ENCODE measurements around the gene PUM2.
"Not testable (repeated sequence)": the region's sequence is repeated elsewhere in the genome, so short reads cannot be mapped to it uniquely, and the experiment has no call there.

The PUM2 gene

DNA sequence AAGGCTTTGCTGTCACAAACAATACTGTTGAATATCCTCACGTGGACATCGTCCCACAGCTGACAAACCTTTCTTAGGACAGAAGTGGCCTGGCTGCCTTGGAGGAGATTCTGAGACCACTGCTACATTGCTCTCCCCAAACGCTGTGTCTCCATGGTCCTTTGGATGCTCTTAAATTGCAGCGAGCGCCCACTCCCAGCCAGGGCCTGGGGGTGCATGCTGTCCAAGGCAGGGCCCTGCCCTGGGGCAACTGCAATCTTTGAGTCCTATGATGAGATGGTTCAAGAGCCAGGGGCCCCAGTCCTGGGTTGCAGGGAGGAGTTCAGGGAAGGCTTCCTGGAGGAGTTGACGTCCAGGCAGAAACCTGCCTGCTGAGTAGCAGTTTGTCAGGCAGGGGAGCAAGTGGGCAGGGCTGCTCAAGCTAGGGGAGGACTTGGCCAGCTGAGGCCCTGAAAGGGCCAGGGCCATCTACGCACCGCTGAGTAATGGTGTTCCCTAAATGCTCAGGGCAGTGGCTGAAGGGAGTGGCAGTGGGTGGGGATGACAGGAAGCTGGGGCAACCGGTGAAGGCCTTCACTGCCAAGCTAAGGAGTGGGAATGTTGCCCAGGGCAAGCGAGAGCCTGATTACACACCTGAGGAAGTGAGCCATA is 114.9 kb downstream of the PUM2 start:
- no peak for DNase-seq (ENCODE audit: low read depth, low spot score)

- not testable (repeated sequence) for DNase-seq (ENCODE audit: low read depth, low spot score)
These were observed 116.0 kb downstream of the PUM2 start for GRCh38 chr2:20234597-20234996.

GRCh38 chr2:20232837-20233207 is 117.8 kb downstream of the PUM2 start:
- no peak for DNase-seq (ENCODE audit: low read depth, low spot score)

DNA sequence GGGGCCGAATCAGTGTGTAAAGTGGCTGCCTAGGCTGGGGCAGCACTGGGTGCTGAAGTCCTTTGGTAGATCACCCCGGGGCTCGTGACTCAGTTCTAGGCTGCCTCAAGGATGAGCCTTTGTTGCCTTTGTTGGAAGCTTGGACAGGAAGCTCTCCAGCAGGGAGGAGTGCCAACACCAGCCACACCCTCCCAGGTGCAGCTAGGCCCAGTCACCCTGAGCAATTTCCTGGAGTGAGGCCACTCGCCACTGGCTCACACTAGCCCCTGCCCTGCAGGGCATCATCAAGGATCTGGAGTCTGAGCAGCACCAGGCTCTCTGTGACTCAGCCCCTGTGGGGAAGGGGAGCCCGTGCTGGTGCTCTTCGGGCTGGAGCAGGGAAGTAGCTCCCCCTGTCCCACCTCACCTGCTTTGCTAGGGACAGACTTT is 119.0 kb downstream of the PUM2 start:
- DNase-seq (ENCODE audit: low read depth, low spot score) = no peak

DNA sequence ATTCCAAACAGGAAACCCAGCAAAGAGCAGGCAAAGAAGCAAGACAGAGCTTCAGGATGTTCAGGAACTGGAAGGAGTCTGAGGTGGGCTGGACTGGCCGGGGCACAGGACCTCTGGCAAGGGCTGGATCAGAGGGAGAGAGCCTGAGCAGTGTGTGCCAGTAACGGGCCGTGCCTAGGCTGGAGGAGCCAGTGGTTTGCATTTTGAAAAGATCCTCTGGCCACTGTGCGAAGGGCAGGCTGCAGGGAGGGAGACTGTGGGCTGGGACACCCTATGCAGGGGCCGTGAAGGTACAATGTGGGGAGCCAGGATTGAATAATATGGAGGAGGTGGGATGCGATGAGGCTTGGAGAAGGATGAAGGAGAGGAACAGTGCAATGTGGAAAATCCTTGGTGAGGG is 119.5 kb downstream of the PUM2 start:
- no peak for DNase-seq (ENCODE audit: low read depth, low spot score)

DNA sequence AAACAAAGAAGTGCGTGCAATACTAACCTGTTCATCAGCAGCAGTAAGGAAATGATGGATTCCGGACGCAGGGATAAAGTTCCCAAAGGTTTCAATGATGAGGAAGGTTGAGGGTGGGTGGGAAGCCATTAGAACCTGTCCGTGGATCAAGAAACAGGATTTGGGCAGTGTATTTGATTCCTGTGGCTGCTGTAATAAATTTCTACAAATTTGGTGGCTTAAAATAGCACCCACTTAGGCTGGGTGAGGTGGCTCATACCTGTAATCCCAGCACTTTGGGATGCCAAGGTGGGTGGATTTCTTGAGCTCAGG is 120.6 kb downstream of the PUM2 start:
- no peak for DNase-seq (ENCODE audit: low read depth, low spot score)

GRCh38 chr2:20229322-20230113 is 121.1 kb downstream of the PUM2 start:
- DNase-seq (ENCODE audit: low read depth, low spot score) = no peak

- no peak for DNase-seq (ENCODE audit: low read depth, low spot score)
These were observed 122.6 kb downstream of the PUM2 start for GRCh38 chr2:20227894-20228505.

DNA sequence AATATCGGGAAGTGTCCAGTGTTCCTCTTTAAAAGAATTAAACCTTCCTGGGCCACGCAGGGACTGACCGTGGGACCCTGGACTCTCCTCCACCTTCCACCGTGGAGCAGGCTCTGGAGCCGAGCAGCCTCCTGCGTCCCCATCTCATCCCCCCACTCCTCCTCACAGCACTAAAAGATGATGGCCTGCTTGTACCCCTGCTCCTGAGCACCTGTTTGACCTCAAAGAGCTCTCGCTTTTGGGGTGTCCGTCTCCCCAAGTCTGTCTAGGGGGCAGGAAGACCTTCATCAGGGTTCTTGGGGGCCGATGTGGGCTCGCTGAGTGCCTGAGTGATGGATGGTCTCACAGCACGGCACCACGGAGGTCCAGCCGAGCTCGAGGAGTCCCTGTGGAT is 124.5 kb downstream of the PUM2 start:
- DNase-seq (ENCODE audit: low read depth, low spot score) = no peak

DNA sequence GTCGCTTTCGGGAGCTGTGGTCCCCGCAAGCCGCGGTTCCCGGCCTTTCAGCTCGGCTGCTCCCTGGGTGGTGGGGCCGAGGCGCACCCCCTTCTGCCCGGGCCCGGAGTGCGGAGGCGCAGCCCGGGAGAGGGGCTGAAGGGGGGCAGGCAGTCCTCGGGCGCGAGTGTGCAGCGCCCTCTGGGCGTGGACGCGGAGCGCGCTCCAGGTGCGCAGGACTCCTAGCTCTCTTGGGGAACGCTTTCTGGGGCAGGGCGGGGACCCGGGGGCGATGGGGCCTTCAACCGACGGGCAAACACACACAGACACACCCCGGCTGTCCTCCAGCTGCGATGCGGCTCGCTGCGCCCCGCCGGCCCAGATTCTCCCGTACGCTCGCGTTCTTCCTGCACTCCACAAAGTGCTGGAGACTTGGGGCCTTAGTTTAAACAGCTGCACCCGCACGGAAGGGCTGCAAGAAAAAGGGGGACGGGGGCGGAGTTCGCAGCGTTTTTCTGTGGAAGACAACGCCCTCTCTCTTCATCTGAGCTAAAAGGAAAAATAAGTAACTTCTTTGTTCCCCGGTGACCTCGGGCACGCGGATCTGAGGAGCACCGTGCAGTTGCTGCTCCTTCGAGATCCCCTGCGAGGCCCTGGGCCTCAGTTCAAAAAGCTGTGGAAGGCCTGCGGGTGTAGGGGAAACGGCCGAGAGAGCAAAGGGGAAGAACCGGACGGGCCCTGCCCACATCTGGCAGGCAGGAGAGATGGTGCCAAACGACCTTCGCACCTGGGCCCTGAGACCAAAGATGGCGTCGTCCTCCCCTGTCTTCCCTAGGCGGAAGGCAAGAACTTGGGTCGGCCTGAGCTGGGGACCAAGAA is 125.1 kb downstream of the PUM2 start:
- DNase-seq (ENCODE audit: low read depth, low spot score) = no peak

- DNase-seq (ENCODE audit: low read depth, low spot score) = no peak
These were observed 125.8 kb downstream of the PUM2 start, which contains the start of gene SDC1 for GRCh38 chr2:20224716-20225293. SDC1 (minus strand) TSS chr2:20225130; CDS start chr2:20224867, 263 bp downstream.

DNA sequence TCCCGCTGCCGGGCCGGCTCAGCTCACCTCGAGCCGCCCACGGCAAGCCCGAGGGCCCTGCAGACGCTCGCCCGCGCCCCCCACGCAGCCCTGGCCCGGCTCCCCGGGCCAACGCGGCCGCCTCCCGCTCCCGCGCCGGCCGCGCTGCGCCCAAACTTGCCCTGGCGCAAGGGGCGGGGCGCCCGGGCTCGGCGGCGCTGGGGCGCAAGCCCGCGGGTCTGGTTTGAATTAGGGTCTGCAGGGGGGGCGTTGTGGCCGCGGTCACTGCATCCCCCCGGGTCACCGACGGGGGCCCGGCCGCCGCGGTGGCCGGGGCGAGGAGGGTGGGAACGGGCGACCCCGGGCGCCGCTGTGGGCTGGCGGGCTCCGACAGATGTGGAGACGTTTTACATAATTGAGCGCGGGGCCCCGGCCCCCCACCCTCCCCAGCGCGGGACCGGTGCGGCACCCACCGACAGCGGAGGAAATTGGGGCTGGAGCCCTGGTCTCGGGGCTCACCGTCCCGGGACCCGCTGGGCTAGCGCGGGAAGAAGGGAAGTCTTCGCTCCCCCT is 126.4 kb downstream of the PUM2 start:
- DNase-seq (ENCODE audit: low read depth, low spot score) = no peak

DNA sequence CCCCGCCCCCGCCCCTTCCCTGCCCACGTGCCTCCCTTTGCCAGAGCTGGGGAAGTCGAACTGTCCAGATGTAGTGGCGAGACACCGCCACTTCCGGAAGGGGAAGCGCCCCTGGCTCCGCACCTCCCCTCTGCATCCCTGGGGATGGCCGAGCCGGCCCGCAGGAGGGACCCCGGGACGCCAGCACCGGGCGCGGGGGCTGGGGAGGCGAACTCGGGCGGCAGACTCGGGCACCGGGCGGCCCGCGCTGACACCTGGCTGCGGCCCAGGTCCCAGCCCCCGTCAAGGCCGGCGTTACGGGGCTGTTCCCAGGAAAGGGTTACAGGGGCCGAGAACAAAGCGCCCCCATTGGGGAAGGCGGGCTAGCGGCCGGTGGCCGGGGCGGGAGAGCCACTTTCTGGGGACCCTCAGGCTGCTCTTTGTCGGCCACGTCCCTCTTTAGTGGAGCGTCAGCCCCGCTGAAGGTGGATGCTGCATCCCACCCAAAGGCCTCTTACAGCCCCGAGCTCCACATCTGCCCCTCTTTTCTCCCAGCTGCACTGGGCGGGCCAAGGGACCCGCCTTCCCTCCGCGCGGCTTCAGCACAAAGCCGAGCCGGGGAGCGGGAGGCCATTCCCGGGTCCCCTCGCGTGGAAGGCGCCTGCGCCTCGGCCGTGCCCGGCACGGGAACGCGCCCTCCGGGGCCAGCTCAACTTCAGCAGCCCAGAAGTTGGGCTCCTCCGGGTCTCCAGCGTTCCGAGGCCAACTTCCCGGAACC is 127.1 kb downstream of the PUM2 start:
- DNase-seq (ENCODE audit: low read depth, low spot score) = no peak

- no peak for DNase-seq (ENCODE audit: low read depth, low spot score)
These were observed 127.8 kb downstream of the PUM2 start for GRCh38 chr2:20222769-20223406.

DNA sequence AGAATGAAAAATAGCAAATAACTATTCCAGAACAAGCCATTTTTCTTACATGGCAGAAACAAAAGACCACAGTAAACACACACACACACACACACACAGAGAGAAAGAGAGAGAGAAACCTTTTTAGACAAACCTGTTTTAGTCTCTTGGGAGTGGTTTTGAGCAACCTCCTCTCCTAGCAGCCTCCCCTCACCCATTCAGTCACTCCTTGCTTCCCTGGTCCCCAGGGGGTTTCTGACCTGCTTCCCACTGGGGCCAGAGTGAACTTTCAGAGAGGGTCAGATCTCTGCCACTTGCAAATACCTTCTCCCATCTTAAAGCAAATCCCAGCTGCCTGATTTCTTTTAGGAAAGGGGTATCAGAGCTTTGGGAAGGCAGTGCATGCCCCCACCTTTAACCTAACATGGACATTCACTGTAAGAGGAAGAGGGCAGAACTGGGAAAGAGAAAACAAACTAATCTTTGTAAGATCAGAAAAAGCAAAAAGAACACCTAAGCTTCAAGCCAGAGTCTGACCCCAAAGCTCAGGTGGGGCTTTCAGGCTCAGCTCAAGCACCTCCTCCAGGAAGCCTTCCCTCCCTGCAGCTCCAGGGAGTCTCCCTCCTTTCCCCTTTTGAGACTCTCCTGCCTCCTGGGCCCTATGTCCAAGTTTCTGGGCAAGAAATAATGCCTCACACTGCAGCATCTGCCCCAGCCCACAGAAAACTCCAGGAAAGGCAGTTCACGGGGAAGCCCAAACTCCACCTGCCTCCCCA is 128.5 kb downstream of the PUM2 start:
- no peak for DNase-seq (ENCODE audit: low read depth, low spot score)

- DNase-seq (ENCODE audit: low read depth, low spot score) = no peak
These were observed 129.1 kb downstream of the PUM2 start for GRCh38 chr2:20221555-20221973.

- DNase-seq (ENCODE audit: low read depth, low spot score) = no peak
These were observed 129.7 kb downstream of the PUM2 start for GRCh38 chr2:20220806-20221554.

DNA sequence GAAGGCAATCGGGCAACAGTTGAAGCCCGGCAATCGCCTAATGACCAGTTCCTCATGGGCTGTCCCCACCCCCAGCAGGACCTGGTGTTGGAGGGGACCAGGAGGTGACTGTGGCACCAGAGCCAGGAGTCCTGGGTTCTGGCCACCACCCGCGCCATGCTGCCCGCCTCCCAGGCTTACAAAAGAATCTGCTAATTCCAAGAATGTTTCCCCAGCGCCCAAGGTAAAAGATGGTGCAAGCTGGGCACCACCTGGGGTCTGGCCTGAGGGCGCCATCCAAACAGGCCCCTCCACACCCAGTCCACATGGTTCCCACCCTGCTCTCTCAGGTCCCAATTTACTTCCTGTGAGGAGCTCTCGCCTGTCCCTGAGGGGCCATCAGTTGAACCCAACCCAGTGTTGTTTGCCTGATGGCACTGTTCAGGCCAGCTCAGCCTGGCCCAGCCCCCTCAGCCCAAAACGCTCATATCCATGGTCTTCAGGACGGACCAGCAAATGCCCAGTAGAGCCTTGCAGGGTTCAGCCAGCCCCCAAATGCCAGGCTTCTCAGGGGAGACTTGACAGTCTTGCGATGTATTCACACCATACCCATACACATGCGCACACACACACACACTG is 130.8 kb downstream of the PUM2 start:
- no peak for DNase-seq (ENCODE audit: low read depth, low spot score)

All from brain pericyte (primary cell).